ENCODE data around the gene CRIM1. TPM values are rescaled to one million over a fixed set of nuclear protein-coding genes. Genes with fewer than 3 reads are reported as not detected.

The CRIM1 gene
- total RNA-seq, 2 donors from 2014 or later, result 2.2 to 15.5 TPM

- no peaks in the 10 kb centered on the region for H3K4me1 Mint-ChIP-seq
- no peaks in the 10 kb centered on the region for H3K9me3 Mint-ChIP-seq
- no peak overlapping the region for H3K4me3 Mint-ChIP-seq
- no peak overlapping the region for H3K27ac Mint-ChIP-seq
- H3K36me3 Mint-ChIP-seq (ENCODE audit: low read depth), result peaks cover 68% of the 10 kb centered on the region
- no peaks in the 10 kb centered on the region for H3K27me3 Mint-ChIP-seq
- ATAC-seq (replicated peaks), result no peak
Measured at GRCh38 chr2:36556842-36557241, 201.3 kb downstream of the CRIM1 start.

- H3K27me3 Mint-ChIP-seq, result no peaks in the 10 kb centered on the region
- no peak overlapping the region for H3K4me3 Mint-ChIP-seq
- no peaks in the 10 kb centered on the region for H3K9me3 Mint-ChIP-seq
- peaks cover 57% of the 10 kb centered on the region for H3K36me3 Mint-ChIP-seq (ENCODE audit: low read depth)
- H3K27ac Mint-ChIP-seq, result no peak overlapping the region
- no peak for ATAC-seq (replicated peaks)
- H3K4me1 Mint-ChIP-seq, result peaks cover 6% of the 10 kb centered on the region
Measured at GRCh38 chr2:36559221-36559942, 203.8 kb downstream of the CRIM1 start.

- no peak overlapping the region for H3K27ac Mint-ChIP-seq
Measured at GRCh38 chr2:36560726-36561125, 205.1 kb downstream of the CRIM1 start.

GRCh38 chr2:36561237-36561944 lies 205.8 kb downstream of the CRIM1 start:
- Mint-ChIP-seq H3K27me3 (no peaks in the 10 kb centered on the region), H3K9me3 (no peaks in the 10 kb centered on the region), H3K36me3 (ENCODE audit: low read depth) (peaks cover 61% of the 10 kb centered on the region), H3K4me1 (peaks cover 6% of the 10 kb centered on the region), H3K4me3 (no peak overlapping the region), H3K27ac (no peak overlapping the region)
- ATAC-seq (replicated peaks), result no peak

More at GRCh38 chr2:36560726-36561125, 205.1 kb downstream of the CRIM1 start:
- H3K4me1 Mint-ChIP-seq, result peaks cover 6% of the 10 kb centered on the region
- H3K4me3 Mint-ChIP-seq, result no peak overlapping the region
- no peaks in the 10 kb centered on the region for H3K9me3 Mint-ChIP-seq
- peaks cover 55% of the 10 kb centered on the region for H3K36me3 Mint-ChIP-seq (ENCODE audit: low read depth)
- no peak for ATAC-seq (replicated peaks)
- no peaks in the 10 kb centered on the region for H3K27me3 Mint-ChIP-seq

- H3K36me3 Mint-ChIP-seq (ENCODE audit: low read depth), result peaks cover 68% of the 10 kb centered on the region
- peaks cover 10% of the 10 kb centered on the region for H3K4me1 Mint-ChIP-seq
- H3K9me3 Mint-ChIP-seq, result no peaks in the 10 kb centered on the region
- H3K27ac Mint-ChIP-seq, result no peak overlapping the region
- no peak overlapping the region for H3K4me3 Mint-ChIP-seq
- ATAC-seq (replicated peaks), result no peak
- no peaks in the 10 kb centered on the region for H3K27me3 Mint-ChIP-seq
Measured at GRCh38 chr2:36562240-36562639, 206.7 kb downstream of the CRIM1 start.

- no peak overlapping the region for H3K27ac Mint-ChIP-seq
- no peaks in the 10 kb centered on the region for H3K9me3 Mint-ChIP-seq
- H3K27me3 Mint-ChIP-seq, result no peaks in the 10 kb centered on the region
- no peak overlapping the region for H3K4me3 Mint-ChIP-seq
- H3K36me3 Mint-ChIP-seq (ENCODE audit: low read depth), result peaks cover 68% of the 10 kb centered on the region
- ATAC-seq (replicated peaks), result no peak
- peaks cover 14% of the 10 kb centered on the region for H3K4me1 Mint-ChIP-seq
Measured at GRCh38 chr2:36562973-36563532, 207.5 kb downstream of the CRIM1 start.

GRCh38 chr2:36564377-36564930 lies 208.9 kb downstream of the CRIM1 start:
- Mint-ChIP-seq H3K9me3 (no peaks in the 10 kb centered on the region), H3K4me1 (peaks cover 14% of the 10 kb centered on the region), H3K27ac (no peak overlapping the region), H3K27me3 (no peaks in the 10 kb centered on the region), H3K4me3 (no peak overlapping the region), H3K36me3 (ENCODE audit: low read depth) (peaks cover 73% of the 10 kb centered on the region)
- ATAC-seq (replicated peaks), result no peak

GRCh38 chr2:36565712-36566111 lies 210.1 kb downstream of the CRIM1 start:
- Mint-ChIP-seq H3K9me3 (no peaks in the 10 kb centered on the region), H3K27me3 (no peaks in the 10 kb centered on the region), H3K27ac (no peak overlapping the region)

GRCh38 chr2:36566887-36567286 lies 211.3 kb downstream of the CRIM1 start:
- no peak for ATAC-seq (replicated peaks)

More at GRCh38 chr2:36565712-36566111, 210.1 kb downstream of the CRIM1 start:
- Mint-ChIP-seq H3K4me3 (no peak overlapping the region), H3K36me3 (ENCODE audit: low read depth) (peaks cover 65% of the 10 kb centered on the region), H3K4me1 (peaks cover 14% of the 10 kb centered on the region)
- ATAC-seq (replicated peaks), result no peak

GRCh38 chr2:36567711-36568408 lies 212.3 kb downstream of the CRIM1 start:
- no peak overlapping the region for H3K4me3 Mint-ChIP-seq
- H3K27ac Mint-ChIP-seq, result no peak overlapping the region
- H3K9me3 Mint-ChIP-seq, result no peaks in the 10 kb centered on the region
- H3K27me3 Mint-ChIP-seq, result no peaks in the 10 kb centered on the region
- H3K36me3 Mint-ChIP-seq (ENCODE audit: low read depth), result peaks cover 83% of the 10 kb centered on the region
- H3K4me1 Mint-ChIP-seq, result peaks cover 14% of the 10 kb centered on the region
- ATAC-seq (replicated peaks), result no peak

More at GRCh38 chr2:36566887-36567286, 211.3 kb downstream of the CRIM1 start:
- no peak overlapping the region for H3K27ac Mint-ChIP-seq
- peaks cover 75% of the 10 kb centered on the region for H3K36me3 Mint-ChIP-seq (ENCODE audit: low read depth)
- peaks cover 14% of the 10 kb centered on the region for H3K4me1 Mint-ChIP-seq
- H3K4me3 Mint-ChIP-seq, result no peak overlapping the region
- no peaks in the 10 kb centered on the region for H3K27me3 Mint-ChIP-seq
- H3K9me3 Mint-ChIP-seq, result no peaks in the 10 kb centered on the region

GRCh38 chr2:36568516-36569246 lies 213.1 kb downstream of the CRIM1 start:
- Mint-ChIP-seq H3K27me3 (no peaks in the 10 kb centered on the region), H3K4me1 (peaks cover 10% of the 10 kb centered on the region), H3K36me3 (ENCODE audit: low read depth) (peaks cover 84% of the 10 kb centered on the region), H3K27ac (no peak overlapping the region), H3K4me3 (no peak overlapping the region), H3K9me3 (no peaks in the 10 kb centered on the region)
- no peak for ATAC-seq (replicated peaks)

GRCh38 chr2:36569267-36569856 lies 213.8 kb downstream of the CRIM1 start:
- no peak overlapping the region for H3K4me3 Mint-ChIP-seq
- no peak for ATAC-seq (replicated peaks)
- no peaks in the 10 kb centered on the region for H3K9me3 Mint-ChIP-seq
- no peaks in the 10 kb centered on the region for H3K27me3 Mint-ChIP-seq
- peaks cover 9% of the 10 kb centered on the region for H3K4me1 Mint-ChIP-seq
- H3K27ac Mint-ChIP-seq, result no peak overlapping the region
- H3K36me3 Mint-ChIP-seq (ENCODE audit: low read depth), result peaks cover 84% of the 10 kb centered on the region

- H3K9me3 Mint-ChIP-seq, result no peaks in the 10 kb centered on the region
- H3K4me3 Mint-ChIP-seq, result no peak overlapping the region
- peaks cover 88% of the 10 kb centered on the region for H3K36me3 Mint-ChIP-seq (ENCODE audit: low read depth)
- H3K27ac Mint-ChIP-seq, result no peak overlapping the region
- H3K27me3 Mint-ChIP-seq, result no peaks in the 10 kb centered on the region
- no peak for ATAC-seq (replicated peaks)
- peaks cover 13% of the 10 kb centered on the region for H3K4me1 Mint-ChIP-seq
Measured at GRCh38 chr2:36570416-36570815, 214.8 kb downstream of the CRIM1 start.
